Measurements from ENCODE around the gene TSKS. TPM values are rescaled to one million over a fixed set of nuclear protein-coding genes. Genes with fewer than 3 reads are reported as not detected.

Gene TSKS
- total RNA-seq, 2 experiments from 2014 or later, result not detected

DNA sequence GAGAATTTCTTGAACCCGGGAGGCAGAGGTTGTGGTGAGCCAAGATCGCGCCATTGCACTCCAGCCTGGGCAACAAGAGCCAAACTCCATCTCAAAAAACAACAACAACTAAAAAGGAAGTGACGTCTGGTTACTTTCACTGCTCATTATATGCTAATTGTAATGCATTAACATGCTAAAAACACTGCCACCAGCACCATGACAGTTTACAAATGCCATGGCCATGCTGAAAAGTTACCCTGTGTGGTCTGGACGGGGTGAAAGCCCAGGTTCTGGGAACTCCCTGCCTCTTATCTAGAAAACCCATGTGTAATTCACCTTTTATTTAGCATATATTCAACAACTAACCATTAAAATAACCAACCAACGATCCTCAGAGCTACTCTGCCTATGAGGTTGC lies 44.1 kb downstream of the TSKS start:
- no TSS peak for BruUV-seq (replicated peaks)
- no peaks in the 10 kb centered on the region for H4K20me1 ChIP-seq (ENCODE audit: insufficient read depth, low read length)
- H2AFZ ChIP-seq (ENCODE audit: low read length), result no peak overlapping the region
- H3K27ac ChIP-seq (ENCODE audit: low read depth, low read length, poor library complexity, severe bottlenecking), result no peak overlapping the region
- no peak for DNase-seq (ENCODE audit: low spot score)
- no peaks in the 10 kb centered on the region for H3K79me2 ChIP-seq (ENCODE audit: insufficient read depth, low read depth, low read length)
- ChIA-PET CTCF (ENCODE audit: unreplicated experiment) (no interaction called here), POLR2A (no interaction called here)
- intact Hi-C loops (cut with micrococcal nuclease; ENCODE audit: unreplicated experiment), result no loop called here
- no peak for TF ChIP-seq EZH2phosphoT487 (IDR thresholded peaks at IDR 0.05; ENCODE audit: borderline replicate concordance, low read depth, low read length)
- TF ChIP-seq, protein P1, sequence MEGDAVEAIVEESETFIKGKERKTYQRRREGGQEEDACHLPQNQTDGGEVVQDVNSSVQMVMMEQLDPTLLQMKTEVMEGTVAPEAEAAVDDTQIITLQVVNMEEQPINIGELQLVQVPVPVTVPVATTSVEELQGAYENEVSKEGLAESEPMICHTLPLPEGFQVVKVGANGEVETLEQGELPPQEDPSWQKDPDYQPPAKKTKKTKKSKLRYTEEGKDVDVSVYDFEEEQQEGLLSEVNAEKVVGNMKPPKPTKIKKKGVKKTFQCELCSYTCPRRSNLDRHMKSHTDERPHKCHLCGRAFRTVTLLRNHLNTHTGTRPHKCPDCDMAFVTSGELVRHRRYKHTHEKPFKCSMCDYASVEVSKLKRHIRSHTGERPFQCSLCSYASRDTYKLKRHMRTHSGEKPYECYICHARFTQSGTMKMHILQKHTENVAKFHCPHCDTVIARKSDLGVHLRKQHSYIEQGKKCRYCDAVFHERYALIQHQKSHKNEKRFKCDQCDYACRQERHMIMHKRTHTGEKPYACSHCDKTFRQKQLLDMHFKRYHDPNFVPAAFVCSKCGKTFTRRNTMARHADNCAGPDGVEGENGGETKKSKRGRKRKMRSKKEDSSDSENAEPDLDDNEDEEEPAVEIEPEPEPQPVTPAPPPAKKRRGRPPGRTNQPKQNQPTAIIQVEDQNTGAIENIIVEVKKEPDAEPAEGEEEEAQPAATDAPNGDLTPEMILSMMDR (conservative IDR thresholded peaks at IDR 0.05; ENCODE audit: low read length), result no peak
- no peak overlapping the region for H3K4me3 ChIP-seq (ENCODE audit: low read depth, low read length, poor library complexity, severe bottlenecking)
- H3K36me3 ChIP-seq (ENCODE audit: insufficient read depth, low read length), result no peaks in the 10 kb centered on the region
- no peaks in the 10 kb centered on the region for H3K9me3 ChIP-seq (ENCODE audit: low read length)
- H3K4me1 ChIP-seq (ENCODE audit: insufficient read depth, low read length, poor library complexity, severe bottlenecking), result peaks cover 9% of the 10 kb centered on the region
- H3K4me2 ChIP-seq (ENCODE audit: low read length), result no peak overlapping the region
- no peaks in the 10 kb centered on the region for H3K9me2 ChIP-seq (ENCODE audit: insufficient read depth, low read length)

DNA sequence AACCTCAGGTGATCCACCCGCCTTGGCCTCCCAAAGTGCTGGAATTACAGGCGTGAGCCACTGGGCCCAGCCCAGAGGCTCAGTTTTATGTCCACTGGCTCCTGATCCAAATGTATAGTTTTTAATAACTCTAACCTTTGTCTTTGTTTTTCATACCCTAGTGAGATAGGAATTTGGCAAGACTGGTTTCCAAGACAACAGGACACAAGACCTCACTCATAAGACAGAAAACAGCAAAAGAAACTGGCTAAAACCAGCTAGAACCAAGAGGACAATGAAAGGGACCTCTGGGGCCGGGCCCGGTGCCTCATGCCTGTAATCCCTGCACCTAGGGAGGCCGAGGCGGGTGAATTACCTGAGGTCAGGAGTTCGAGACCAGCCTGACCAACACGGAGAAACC lies 44.6 kb downstream of the TSKS start:
- Histone ChIP-seq H3K4me3 (ENCODE audit: low read depth, low read length, poor library complexity, severe bottlenecking) (no peak overlapping the region), H3K9me3 (ENCODE audit: low read length) (no peaks in the 10 kb centered on the region), H3K4me1 (ENCODE audit: insufficient read depth, low read length, poor library complexity, severe bottlenecking) (peaks cover 9% of the 10 kb centered on the region), H3K9me2 (ENCODE audit: insufficient read depth, low read length) (no peaks in the 10 kb centered on the region), H3K27ac (ENCODE audit: low read depth, low read length, poor library complexity, severe bottlenecking) (no peak overlapping the region), H2AFZ (ENCODE audit: low read length) (no peak overlapping the region), H3K36me3 (ENCODE audit: insufficient read depth, low read length) (no peaks in the 10 kb centered on the region), H4K20me1 (ENCODE audit: insufficient read depth, low read length) (no peaks in the 10 kb centered on the region), H3K4me2 (ENCODE audit: low read length) (no peak overlapping the region), H3K79me2 (ENCODE audit: insufficient read depth, low read depth, low read length) (no peaks in the 10 kb centered on the region)
- TF ChIP-seq, protein P1 (conservative IDR thresholded peaks at IDR 0.05; ENCODE audit: low read length), result no peak
- no peak for TF ChIP-seq EZH2phosphoT487 (IDR thresholded peaks at IDR 0.05; ENCODE audit: borderline replicate concordance, low read depth, low read length)
- POLR2A ChIA-PET, result interaction anchor here (0.5 kb wide), 1 partner anchor 318 kb away, joined by 3 read pairs; no protein-coding TSS in a partner anchor
- DNase-seq (ENCODE audit: low spot score), result no peak
- intact Hi-C loops (cut with micrococcal nuclease; ENCODE audit: unreplicated experiment), result no loop called here
- BruUV-seq (replicated peaks), result no TSS peak
- CTCF ChIA-PET (ENCODE audit: unreplicated experiment), result no interaction called here

DNA sequence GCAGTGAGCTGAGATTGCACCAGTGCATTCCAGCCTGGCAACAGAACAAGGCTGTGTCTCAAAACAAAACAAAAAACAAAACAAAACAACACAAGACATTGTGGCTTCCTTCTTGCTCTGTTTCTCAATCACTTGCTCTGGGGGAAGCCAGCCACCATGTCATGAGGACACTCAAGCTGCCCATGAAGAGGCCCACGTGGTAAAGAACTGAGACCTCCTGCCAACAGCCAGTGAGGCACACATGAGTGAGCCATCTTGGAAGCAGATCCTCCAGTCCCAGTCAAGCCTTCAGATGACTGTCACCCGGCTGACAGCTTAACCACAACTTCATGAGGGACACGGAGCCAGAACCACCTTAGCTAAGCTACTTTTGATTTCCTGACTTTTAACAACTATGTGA lies 47.0 kb downstream of the TSKS start:
- Histone ChIP-seq H3K9me3 (ENCODE audit: low read length) (no peaks in the 10 kb centered on the region), H3K4me2 (ENCODE audit: low read length) (no peak overlapping the region), H3K79me2 (ENCODE audit: insufficient read depth, low read depth, low read length) (no peaks in the 10 kb centered on the region), H4K20me1 (ENCODE audit: insufficient read depth, low read length) (no peaks in the 10 kb centered on the region), H3K4me1 (ENCODE audit: insufficient read depth, low read length, poor library complexity, severe bottlenecking) (peaks cover 9% of the 10 kb centered on the region), H3K36me3 (ENCODE audit: insufficient read depth, low read length) (no peaks in the 10 kb centered on the region), H3K4me3 (ENCODE audit: low read depth, low read length, poor library complexity, severe bottlenecking) (no peak overlapping the region), H2AFZ (ENCODE audit: low read length) (no peak overlapping the region), H3K9me2 (ENCODE audit: insufficient read depth, low read length) (no peaks in the 10 kb centered on the region), H3K27ac (ENCODE audit: low read depth, low read length, poor library complexity, severe bottlenecking) (no peak overlapping the region)
- DNase-seq (ENCODE audit: low spot score), result no peak
- intact Hi-C loops (cut with micrococcal nuclease; ENCODE audit: unreplicated experiment), result no loop called here
- ChIA-PET CTCF (ENCODE audit: unreplicated experiment) (no interaction called here), POLR2A (interaction anchor here (0.8 kb wide), 1 partner anchor 37 kb away, joined by 3 read pairs; no protein-coding TSS in a partner anchor)
- no peak for TF ChIP-seq EZH2phosphoT487 (IDR thresholded peaks at IDR 0.05; ENCODE audit: borderline replicate concordance, low read depth, low read length)
- TF ChIP-seq, protein P1 (conservative IDR thresholded peaks at IDR 0.05; ENCODE audit: low read length), result no peak
- BruUV-seq (replicated peaks), result no TSS peak

Measured in OCI-LY7 (cell line).